IMR-90 (cell line): Measurements from ENCODE around the gene ATF4. TPM values are rescaled to one million over a fixed set of nuclear protein-coding genes. Genes with fewer than 3 reads are reported as not detected.

ENCODE experiments used
- ATAC-seq: fragments of 200-7000 bp; cut with Tn5 transposase; 2 replicates; pipeline ENCODE4 v1.9.1; 2020; ENCODE audit warnings: low read depth, mild to moderate bottlenecking, moderate library complexity
- BruUV-seq: library from RNA; stranded (reverse); fragments of 400-500 nt; replicated peaks from 2 replicates; lab custom pipeline; 2021; lab: Mats Ljungman, UMichigan
- CTCF ChIA-PET: fragments of 300-600 bp; formaldehyde crosslinking; extraction: SDS; loops from one replicate; lab custom pipeline; 2021; ENCODE audit warnings: antibody characterized with exemption; lab: Yijun Ruan, JAX
- POLR2A ChIA-PET: fragments of 300-600 bp; sonication (Branson Sonifier 250); formaldehyde crosslinking; loops from one replicate; lab custom pipeline; 2022; ENCODE audit warnings: antibody characterized with exemption; ENCODE audit not compliant: unreplicated experiment; lab: Charles Lee
- DNase-seq: peaks from one replicate; pipeline ENCODE4 v3.0.0; 2013
- H2AFZ ChIP-seq: replicated peaks from 2 replicates; pipeline ENCODE3; 2013; ENCODE audit warnings: low read length, mild to moderate bottlenecking; ENCODE audit not compliant: poor library complexity
- H2AK5ac ChIP-seq: 2 replicates; pipeline ENCODE4 v1.6.1; 2013; ENCODE audit warnings: low read depth, low read length, inconsistent platforms
- H2AK9ac ChIP-seq: replicated peaks from 2 replicates; pipeline ENCODE3; 2013; ENCODE audit warnings: mild to moderate bottlenecking, low read depth, low read length, moderate library complexity; ENCODE audit not compliant: poor library complexity
- H2BK120ac ChIP-seq: 2 replicates; pipeline ENCODE4 v1.6.1; 2013; ENCODE audit warnings: low read depth, low read length, inconsistent platforms
- H2BK15ac ChIP-seq: 3 replicates; pipeline ENCODE4 v1.6.1; 2013; ENCODE audit warnings: low read depth, low read length, inconsistent platforms
- H2BK20ac ChIP-seq: 2 replicates; pipeline ENCODE4 v1.6.1; 2013; ENCODE audit warnings: low read depth, mild to moderate bottlenecking, inconsistent platforms, low read length, moderate library complexity
- H2BK5ac ChIP-seq: 2 replicates; pipeline ENCODE4 v1.6.1; 2013; ENCODE audit warnings: mild to moderate bottlenecking, low read depth, low read length, inconsistent platforms; ENCODE audit not compliant: poor library complexity, severe bottlenecking
- H3K14ac ChIP-seq: replicated peaks from 2 replicates; pipeline ENCODE4 v1.6.1; 2013; ENCODE audit warnings: low read depth, low read length, inconsistent platforms
- H3K18ac ChIP-seq: 2 replicates; pipeline ENCODE4 v1.6.1; 2013; ENCODE audit warnings: low read depth, low read length, control low read depth
- H3K23ac ChIP-seq: 2 replicates; pipeline ENCODE4 v1.6.1; 2013; ENCODE audit warnings: low read depth, low read length, inconsistent platforms
- H3K27ac ChIP-seq: 2 replicates; pipeline ENCODE4 v1.5.1; 2013; ENCODE audit warnings: mild to moderate bottlenecking, control low read depth, low read length; ENCODE audit not compliant: insufficient read depth
- H3K27me3 ChIP-seq: 2 replicates; pipeline ENCODE4 v1.6.1; 2013; ENCODE audit warnings: low read length; ENCODE audit not compliant: control insufficient read depth, insufficient read depth
- H3K36me3 ChIP-seq: 2 replicates; pipeline ENCODE4 v1.6.1; 2013; ENCODE audit warnings: low read length, mixed read lengths; ENCODE audit not compliant: control insufficient read depth, insufficient read depth
- H3K4ac ChIP-seq: 2 replicates; pipeline ENCODE4 v1.6.1; 2013; ENCODE audit warnings: low read depth, low read length, inconsistent platforms
- H3K4me1 ChIP-seq: 2 replicates; pipeline ENCODE4 v1.6.1; 2013; ENCODE audit warnings: low read length, mixed read lengths; ENCODE audit not compliant: control insufficient read depth, insufficient read depth
- H3K4me2 ChIP-seq: 2 replicates; pipeline ENCODE4 v1.6.1; 2013; ENCODE audit warnings: low read depth, mild to moderate bottlenecking, control low read depth, low read length, moderate library complexity
- H3K4me3 ChIP-seq: 2 replicates; pipeline ENCODE4 v1.5.1; 2013; ENCODE audit warnings: low read depth, mild to moderate bottlenecking, control low read depth, low read length, moderate library complexity; ENCODE audit not compliant: insufficient read depth
- H3K56ac ChIP-seq: 2 replicates; pipeline ENCODE4 v1.6.1; 2013; ENCODE audit warnings: low read length, inconsistent platforms; ENCODE audit not compliant: insufficient read depth; ENCODE audit errors: extremely low read depth
- H3K79me1 ChIP-seq, 2 experiments: 2 replicates each; pipeline ENCODE4 v1.6.1; 2013; ENCODE audit warnings: low read length in 2 of 2, inconsistent platforms in 1 of 2, low read depth in 1 of 2
- H3K9ac ChIP-seq: 2 replicates; pipeline ENCODE4 v1.6.1; 2013; ENCODE audit warnings: low read depth, low read length, control low read depth
- H3K9me1 ChIP-seq: 2 replicates; pipeline ENCODE4 v1.6.1; 2013; ENCODE audit warnings: low read length, inconsistent platforms; ENCODE audit not compliant: insufficient read depth
- H3K9me3 ChIP-seq: 2 replicates; pipeline ENCODE4 v1.6.1; 2013; ENCODE audit warnings: low read length; ENCODE audit not compliant: control insufficient read depth, insufficient read depth
- H4K20me1 ChIP-seq: 2 replicates; pipeline ENCODE4 v1.6.1; 2013; ENCODE audit warnings: low read length, inconsistent platforms; ENCODE audit not compliant: insufficient read depth
- H4K5ac ChIP-seq: 2 replicates; pipeline ENCODE4 v1.6.1; 2013; ENCODE audit warnings: mild to moderate bottlenecking, low read depth, low read length, control low read depth
- H4K8ac ChIP-seq, 2 experiments: 2 replicates each; pipeline ENCODE4 v1.6.1; 2013; ENCODE audit warnings: low read depth in 2 of 2, low read length in 2 of 2, control low read depth in 1 of 2, inconsistent platforms in 1 of 2
- H4K91ac ChIP-seq: 2 replicates; pipeline ENCODE4 v1.6.1; 2013; ENCODE audit warnings: low read depth, low read length, inconsistent platforms; ENCODE audit not compliant: insufficient read depth
- BHLHE40 ChIP-seq: fragments of 150-350 bp; IDR thresholded peaks from 2 replicates; pipeline ENCODE4 v1.6.1; 2016; ENCODE audit warnings: mild to moderate bottlenecking, low read depth, low read length
- CEBPB ChIP-seq: IDR thresholded peaks from 2 replicates; pipeline ENCODE4 v1.6.1; 2012; ENCODE audit warnings: low read depth, low read length, improper control_type of control experiment
- CHD1 ChIP-seq: IDR thresholded peaks from 2 replicates; pipeline ENCODE4 v1.6.1; 2012; ENCODE audit warnings: low read depth, low read length, improper control_type of control experiment
- FOS ChIP-seq: fragments of 150-350 bp; IDR thresholded peaks from 2 replicates; pipeline ENCODE4 v1.6.1; 2016; ENCODE audit warnings: low read depth, low read length
- MAZ ChIP-seq: IDR thresholded peaks from 2 replicates; pipeline ENCODE4 v1.6.1; 2012; ENCODE audit warnings: low read depth, mild to moderate bottlenecking, low read length, improper control_type of control experiment, moderate library complexity, borderline replicate concordance
- NFE2L2 ChIP-seq: fragments of 150-350 bp; IDR thresholded peaks from 2 replicates; pipeline ENCODE4 v1.6.1; 2016; ENCODE audit warnings: low read depth, mild to moderate bottlenecking, low read length
- POLR2A ChIP-seq: IDR thresholded peaks from 2 replicates; pipeline ENCODE4 v1.6.1; 2012; ENCODE audit warnings: mild to moderate bottlenecking, low read depth, low read length
- RAD21 ChIP-seq: IDR thresholded peaks from 2 replicates; pipeline ENCODE4 v1.6.1; 2012; ENCODE audit warnings: low read length, improper control_type of control experiment
- WGBS, 2 experiments: methylation state at CpG; one replicate each; pipeline versions ENCODE4 v1.1.5 to v1.1.7; 2013; ENCODE audit warnings: missing lambda C conversion rate in 2 of 2; ENCODE audit not compliant: insufficient read length in 1 of 2; ENCODE audit errors: extremely low coverage in 2 of 2; 5-methylcytosine and 5-hydroxymethylcytosine counted together
- dilution Hi-C: fragments of 300-500 bp; cut with HindIII; formaldehyde crosslinking; loops from one replicate; pipeline ENCODE4 v1.14.3; 2018; ENCODE audit warnings: low sequenced_read_pairs; ENCODE audit not compliant: unreplicated experiment
- in situ Hi-C: fragments of 300-500 bp; cut with MboI; formaldehyde crosslinking; loops from 3 replicates; pipeline ENCODE4 v1.14.3; 2019; ENCODE audit warnings: low sequenced_read_pairs, inconsistent platforms, mixed read lengths
- intact Hi-C: fragments of 100-400 bp; cut with micrococcal nuclease; formaldehyde crosslinking; loops from 2 replicates; pipeline ENCODE4 v1.10.0; 2022
- polyA plus RNA-seq, 3 experiments: library from polyadenylated mRNA; depleted of rRNA; stranded (reverse); fragments of >200 nt; gene quantifications; 2 replicates each; pipeline ENCODE4 v1.2.3, GENCODE V29; 2012; ENCODE audit warnings: low replicate concordance in 1 of 3
- total RNA-seq: library from RNA; depleted of rRNA; stranded (reverse); fragments of >200 nt; gene quantifications from 2 replicates; pipeline ENCODE4 v1.2.3, GENCODE V29; 2012
- TF ChIP-seq, protein P1 (sequence below): fragments of 150-350 bp; IDR thresholded peaks from 2 replicates; pipeline ENCODE4 v1.6.1; 2016; ENCODE audit warnings: low read depth, mild to moderate bottlenecking, low read length, moderate library complexity, borderline replicate concordance

The ATF4 gene
- total and polyA plus RNA-seq, 2 of the 4 experiments (the other 2 are of a cell fraction): 148 to 662 TPM

DNA sequence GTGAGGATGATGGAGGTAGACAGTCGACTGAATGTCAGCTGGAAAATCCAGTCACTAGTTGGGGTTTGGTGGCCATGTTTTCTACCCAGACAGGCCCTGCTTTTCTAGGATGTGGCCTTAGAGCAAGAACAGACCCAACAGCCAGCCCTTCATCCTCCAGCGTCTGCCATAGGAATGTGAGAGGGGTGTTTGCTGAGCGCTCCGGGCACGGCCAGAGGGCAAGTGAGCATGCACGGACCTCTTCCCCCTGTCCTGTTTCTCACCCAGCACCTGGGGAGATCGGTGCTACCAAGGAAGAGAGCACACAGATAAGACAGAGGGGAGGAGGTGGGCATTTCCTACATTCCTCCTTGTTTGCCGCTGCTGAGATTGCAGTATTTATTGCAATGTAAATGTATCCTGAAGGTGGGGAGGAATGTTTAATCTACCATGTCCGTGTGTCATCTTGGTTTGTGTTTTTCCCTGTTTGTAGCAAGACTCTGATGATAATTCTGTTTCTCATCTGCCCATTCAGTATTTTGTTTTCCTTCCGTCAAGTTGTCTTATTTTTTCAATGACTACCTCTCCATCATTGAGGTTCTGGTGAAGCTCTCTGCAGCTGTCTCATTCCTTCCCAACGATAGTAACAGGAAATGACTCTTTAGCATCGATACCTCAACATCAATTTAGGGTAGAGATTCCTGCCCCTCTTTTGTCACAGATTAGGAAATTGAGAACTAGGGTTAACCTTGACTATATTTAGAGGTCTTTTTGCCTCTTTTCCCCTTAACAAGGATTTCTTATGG is 4.9 kb upstream of the ATF4 start:
- Histone ChIP-seq H3K4me2 (no peak overlapping the region), H2AK5ac (no peak overlapping the region), H3K27me3 (no peaks in the 10 kb centered on the region), H4K8ac (no peak overlapping the region), H4K91ac (no peak overlapping the region), H3K9me3 (no peaks in the 10 kb centered on the region), H3K56ac (no peak overlapping the region), H2AK9ac (no peak overlapping the region), H3K4me3 (no peak overlapping the region), H2BK20ac (no peak overlapping the region), H3K4me1 (peaks cover 4% of the 10 kb centered on the region), H3K79me1 (peaks cover 39 to 61% of the 10 kb centered on the region in 2 experiments), H2AFZ (no peak overlapping the region), H3K23ac (no peak overlapping the region), H2BK120ac (no peak overlapping the region), H3K4ac (no peak overlapping the region), H2BK15ac (no peak overlapping the region), H3K27ac (no peak overlapping the region), H3K14ac (no peak overlapping the region), H3K18ac (no peak overlapping the region), H4K5ac (no peak overlapping the region), H3K36me3 (peaks cover 39% of the 10 kb centered on the region), H2BK5ac (no peak overlapping the region), H3K9me1 (no peaks in the 10 kb centered on the region), H4K20me1 (peaks cover 21% of the 10 kb centered on the region), H3K9ac (no peak overlapping the region)
- dilution Hi-C loops (no loop called here), in situ Hi-C loops (loop anchor here (10.0 kb wide), 1 partner anchor 111 kb away; no protein-coding TSS in a partner anchor), intact Hi-C loops (loop anchor here (5.0 kb wide), 1 partner anchor 173 kb away; no protein-coding TSS in a partner anchor)
- WGBS, 2 experiments: no CpG with 5 or more reads among the region's 12 CpGs
- ChIA-PET POLR2A (no interaction called here), CTCF (interaction anchor here (1.1 to 1.9 kb wide), 2 partner anchors 12 to 19 kb away, joined by 4 to 6 read pairs; a partner anchor contains a TSS)
- no TSS peak for BruUV-seq
- ATAC-seq (no peak), DNase-seq (no peak)
- TF ChIP-seq RAD21: no peak
- no peak for TF ChIP-seq BHLHE40
- no peak for TF ChIP-seq MAZ
- no peak for TF ChIP-seq CHD1
- no peak for TF ChIP-seq NFE2L2
- TF ChIP-seq CEBPB: no peak
- TF ChIP-seq FOS: no peak
- TF ChIP-seq, protein P1, sequence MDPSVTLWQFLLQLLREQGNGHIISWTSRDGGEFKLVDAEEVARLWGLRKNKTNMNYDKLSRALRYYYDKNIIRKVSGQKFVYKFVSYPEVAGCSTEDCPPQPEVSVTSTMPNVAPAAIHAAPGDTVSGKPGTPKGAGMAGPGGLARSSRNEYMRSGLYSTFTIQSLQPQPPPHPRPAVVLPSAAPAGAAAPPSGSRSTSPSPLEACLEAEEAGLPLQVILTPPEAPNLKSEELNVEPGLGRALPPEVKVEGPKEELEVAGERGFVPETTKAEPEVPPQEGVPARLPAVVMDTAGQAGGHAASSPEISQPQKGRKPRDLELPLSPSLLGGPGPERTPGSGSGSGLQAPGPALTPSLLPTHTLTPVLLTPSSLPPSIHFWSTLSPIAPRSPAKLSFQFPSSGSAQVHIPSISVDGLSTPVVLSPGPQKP: no peak
- no peak for TF ChIP-seq POLR2A
